Measurements from ENCODE around the gene RARB. TPM values are rescaled to one million over a fixed set of nuclear protein-coding genes. Genes with fewer than 3 reads are reported as not detected.
A peak's percentile ranks its signal among the peaks of the same experiment; 100 is the strongest.

Gene RARB
- total RNA-seq, 3 donors from 2014 or later, result 1.2 to 8.7 (median 1.9) TPM

DNA sequence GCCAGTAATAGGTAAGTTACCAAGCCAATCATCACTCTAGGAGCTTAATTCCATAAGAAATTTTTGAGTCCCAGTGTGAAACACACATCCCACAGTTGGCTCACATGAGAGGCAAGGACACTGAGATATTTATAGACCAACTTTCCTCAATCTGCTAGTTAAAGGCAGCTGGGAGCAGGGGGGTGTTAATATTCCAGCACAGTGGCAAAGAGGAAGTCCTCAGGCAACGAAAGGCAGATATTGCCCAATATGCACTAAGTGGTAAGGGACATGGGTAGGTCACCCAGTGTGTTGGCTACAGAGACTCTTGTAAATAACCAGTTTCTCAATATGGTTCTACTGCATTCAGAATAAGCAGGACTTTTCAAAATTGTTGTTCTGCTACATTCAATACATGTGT lies 175.6 kb downstream of the RARB start:
- Histone ChIP-seq H3K9me3 (no peaks in the 10 kb centered on the region), H3K4me3 (no peak overlapping the region), H3K4me1 (ENCODE audit: low read depth) (no peaks in the 10 kb centered on the region), H3K36me3 (ENCODE audit: low read depth) (no peaks in the 10 kb centered on the region)
- ATAC-seq (peak; percentile 50), DNase-seq (peak in 1 of 3 donors; percentile 6)
- TF ChIP-seq, protein P1, sequence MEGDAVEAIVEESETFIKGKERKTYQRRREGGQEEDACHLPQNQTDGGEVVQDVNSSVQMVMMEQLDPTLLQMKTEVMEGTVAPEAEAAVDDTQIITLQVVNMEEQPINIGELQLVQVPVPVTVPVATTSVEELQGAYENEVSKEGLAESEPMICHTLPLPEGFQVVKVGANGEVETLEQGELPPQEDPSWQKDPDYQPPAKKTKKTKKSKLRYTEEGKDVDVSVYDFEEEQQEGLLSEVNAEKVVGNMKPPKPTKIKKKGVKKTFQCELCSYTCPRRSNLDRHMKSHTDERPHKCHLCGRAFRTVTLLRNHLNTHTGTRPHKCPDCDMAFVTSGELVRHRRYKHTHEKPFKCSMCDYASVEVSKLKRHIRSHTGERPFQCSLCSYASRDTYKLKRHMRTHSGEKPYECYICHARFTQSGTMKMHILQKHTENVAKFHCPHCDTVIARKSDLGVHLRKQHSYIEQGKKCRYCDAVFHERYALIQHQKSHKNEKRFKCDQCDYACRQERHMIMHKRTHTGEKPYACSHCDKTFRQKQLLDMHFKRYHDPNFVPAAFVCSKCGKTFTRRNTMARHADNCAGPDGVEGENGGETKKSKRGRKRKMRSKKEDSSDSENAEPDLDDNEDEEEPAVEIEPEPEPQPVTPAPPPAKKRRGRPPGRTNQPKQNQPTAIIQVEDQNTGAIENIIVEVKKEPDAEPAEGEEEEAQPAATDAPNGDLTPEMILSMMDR (IDR thresholded peaks at IDR 0.05), result no peak
- intact Hi-C loops (cut with DNase I, micrococcal nuclease), result loop anchor here in 1 of 2 donors (10.0 kb wide), 1 partner anchor 141 kb away; no protein-coding TSS in a partner anchor

GRCh38 chr3:25604107-25604805 lies 176.2 kb downstream of the RARB start:
- TF ChIP-seq, protein P1 (IDR thresholded peaks at IDR 0.05), result no peak
- ATAC-seq (peak; percentile 42), DNase-seq (no peak)
- Histone ChIP-seq H3K4me3 (no peak overlapping the region), H3K9me3 (no peaks in the 10 kb centered on the region), H3K4me1 (ENCODE audit: low read depth) (no peaks in the 10 kb centered on the region), H3K36me3 (ENCODE audit: low read depth) (no peaks in the 10 kb centered on the region)
- intact Hi-C loops (cut with DNase I, micrococcal nuclease), result loop anchor here in 1 of 2 donors (10.0 kb wide), 1 partner anchor 141 kb away; no protein-coding TSS in a partner anchor

- DNase-seq, result no peak
- intact Hi-C loops (cut with DNase I, micrococcal nuclease), result no loop called here
- no peaks in the 10 kb centered on the region for H3K4me1 ChIP-seq (ENCODE audit: low read depth)
- H3K4me3 ChIP-seq, result no peak overlapping the region
- peaks cover 6% of the 10 kb centered on the region for H3K36me3 ChIP-seq (ENCODE audit: low read depth)
- ATAC-seq, result no peak
- TF ChIP-seq, protein P1 (IDR thresholded peaks at IDR 0.05), result no peak
- H3K9me3 ChIP-seq, result no peaks in the 10 kb centered on the region
Observed at GRCh38 chr3:25610167-25610566, 182.1 kb downstream of the RARB start.

DNA sequence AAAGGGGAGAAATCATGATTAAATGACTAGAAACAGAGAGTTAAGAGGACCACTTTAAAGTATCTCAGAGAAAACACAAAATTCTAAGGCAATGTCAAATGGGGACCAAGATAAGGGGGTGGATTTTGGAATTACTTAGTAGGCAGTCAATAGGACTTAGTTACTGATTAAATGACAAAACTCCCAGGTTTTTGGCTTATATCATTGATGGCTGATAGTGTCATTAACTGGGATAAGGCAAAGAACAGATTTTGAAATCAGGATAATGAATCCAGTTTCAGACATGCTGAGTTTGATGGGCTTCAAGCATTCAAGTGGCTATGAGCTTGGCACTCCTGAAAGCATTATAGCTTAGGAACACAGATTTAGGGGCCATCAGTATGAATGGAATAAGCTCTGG lies 182.7 kb downstream of the RARB start:
- H3K9me3 ChIP-seq, result no peaks in the 10 kb centered on the region
- no peak for DNase-seq
- no peaks in the 10 kb centered on the region for H3K4me1 ChIP-seq (ENCODE audit: low read depth)
- TF ChIP-seq, protein P1 (IDR thresholded peaks at IDR 0.05), result no peak
- ATAC-seq, result no peak
- peaks cover 6% of the 10 kb centered on the region for H3K36me3 ChIP-seq (ENCODE audit: low read depth)
- no peak overlapping the region for H3K4me3 ChIP-seq
- intact Hi-C loops (cut with DNase I, micrococcal nuclease), result no loop called here

- TF ChIP-seq, protein P1 (IDR thresholded peaks at IDR 0.05), result no peak
- Histone ChIP-seq H3K4me1 (ENCODE audit: low read depth) (no peaks in the 10 kb centered on the region), H3K9me3 (no peaks in the 10 kb centered on the region), H3K36me3 (ENCODE audit: low read depth) (peaks cover 6% of the 10 kb centered on the region), H3K4me3 (no peak overlapping the region)
- ATAC-seq (no peak), DNase-seq (no peak)
- intact Hi-C loops (cut with DNase I, micrococcal nuclease), result no loop called here
Observed at GRCh38 chr3:25611193-25611592, 183.1 kb downstream of the RARB start.
